HG03575 (cell line): ENCODE measurements around the gene FUT9.

ENCODE experiments used
- ATAC-seq: cut with Tn5 transposase; IDR thresholded peaks from one replicate; pipeline ENCODE4 v1.9.1; 2021; ENCODE audit not compliant: unreplicated experiment, insufficient number of reproducible peaks, low FRiP score; ENCODE audit errors: extremely low read depth

Gene FUT9

GRCh38 chr6:96015518-96016333 is at the start of gene FUT9:
Gene FUT9, plus strand, starts transcription at chr6:96015974. Its CDS starts 187,182 bp downstream, at chr6:96203156.
- ATAC-seq, result no peak

- no peak for ATAC-seq
These were observed 48.2 kb upstream of the FUT9 start for GRCh38 chr6:95967594-95967993.

- ATAC-seq, result no peak
These were observed 41.8 kb upstream of the FUT9 start for GRCh38 chr6:95973976-95974375.

- ATAC-seq, result no peak
These were observed 37.5 kb upstream of the FUT9 start for GRCh38 chr6:95978230-95978629.

GRCh38 chr6:95991906-95992305 is 23.9 kb upstream of the FUT9 start:
- no peak for ATAC-seq

- ATAC-seq, result no peak
These were observed 21.6 kb upstream of the FUT9 start for GRCh38 chr6:95994151-95994550.

GRCh38 chr6:95998133-95998532 is 17.6 kb upstream of the FUT9 start:
- ATAC-seq, result no peak

- no peak for ATAC-seq
These were observed 13.7 kb upstream of the FUT9 start for GRCh38 chr6:96001891-96002575.

GRCh38 chr6:96002576-96002910 is 13.2 kb upstream of the FUT9 start:
- no peak for ATAC-seq

- no peak for ATAC-seq
These were observed 12.9 kb upstream of the FUT9 start for GRCh38 chr6:96002912-96003311.

- ATAC-seq, result no peak
These were observed 8.1 kb upstream of the FUT9 start for GRCh38 chr6:96007663-96008062.

- ATAC-seq, result no peak
These were observed 2.2 kb upstream of the FUT9 start for GRCh38 chr6:96013531-96013930.

- ATAC-seq, result no peak
These were observed 792 bp upstream of the FUT9 start for GRCh38 chr6:96014846-96015517.

GRCh38 chr6:96016334-96017069 is 728 bp downstream of the FUT9 start:
- no peak for ATAC-seq

GRCh38 chr6:96017070-96017359 is 1.2 kb downstream of the FUT9 start:
- no peak for ATAC-seq

GRCh38 chr6:96022225-96022624 is 6.5 kb downstream of the FUT9 start:
- no peak for ATAC-seq

GRCh38 chr6:96032661-96033060 is 16.9 kb downstream of the FUT9 start:
- ATAC-seq, result no peak

- ATAC-seq, result no peak
These were observed 35.8 kb downstream of the FUT9 start for GRCh38 chr6:96051555-96051954.

- no peak for ATAC-seq
These were observed 42.3 kb downstream of the FUT9 start for GRCh38 chr6:96058082-96058481.

- no peak for ATAC-seq
These were observed 43.8 kb downstream of the FUT9 start for GRCh38 chr6:96059586-96059985.
